ENCODE measurements around the gene CHST11.

- TF ChIP-seq EZH2 (IDR thresholded peaks at IDR 0.05; ENCODE audit: borderline replicate concordance, low read depth, low read length, severe bottlenecking) (no peak), CTCF (IDR thresholded peaks at IDR 0.05; ENCODE audit: borderline replicate concordance, extremely low read depth, low read length, poor library complexity, severe bottlenecking) (no peak)
These were observed 29.6 kb downstream of the CHST11 start for GRCh38 chr12:104486363-104486750.

All from DND-41 (cell line).